Calu3 (cell line): ENCODE measurements around the gene OSBPL7. TPM values are rescaled to one million over a fixed set of nuclear protein-coding genes. Genes with fewer than 3 reads are reported as not detected.
A peak's percentile ranks its signal among the peaks of the same experiment; 100 is the strongest.

Experiments
- BruUV-seq: library from RNA; stranded (reverse); fragments of 400-500 nt; replicated peaks from 2 replicates; lab custom pipeline; 2021; lab: Mats Ljungman, UMichigan
- CTCF ChIA-PET: fragments of 300-600 bp; sonication (Branson Sonifier 250); formaldehyde crosslinking; loops from one replicate; lab custom pipeline; 2022; ENCODE audit warnings: antibody characterized with exemption; lab: Charles Lee
- DNase-seq: peaks from one replicate; pipeline ENCODE4 v3.0.0; 2022
- H3K27ac Mint-ChIP-seq: one replicate; pipeline ENCODE4 v1.8.0; 2022; ENCODE audit warnings: mixed read lengths; ENCODE audit not compliant: unreplicated experiment
- H3K27me3 Mint-ChIP-seq: one replicate; pipeline ENCODE4 v1.8.0; 2022; ENCODE audit warnings: mixed read lengths; ENCODE audit not compliant: unreplicated experiment
- H3K36me3 Mint-ChIP-seq: one replicate; pipeline ENCODE4 v1.8.0; 2022; ENCODE audit warnings: mild to moderate bottlenecking, moderate library complexity, mixed read lengths; ENCODE audit not compliant: insufficient read depth, unreplicated experiment
- H3K4me1 Mint-ChIP-seq: one replicate; pipeline ENCODE4 v1.8.0; 2022; ENCODE audit warnings: mild to moderate bottlenecking, low read depth, mixed read lengths; ENCODE audit not compliant: unreplicated experiment
- H3K4me3 Mint-ChIP-seq: one replicate; pipeline ENCODE4 v1.8.0; 2022; ENCODE audit warnings: mild to moderate bottlenecking, low read depth, moderate library complexity, mixed read lengths; ENCODE audit not compliant: unreplicated experiment
- H3K9me3 Mint-ChIP-seq: one replicate; pipeline ENCODE4 v1.8.0; 2022; ENCODE audit warnings: low read depth, mixed read lengths; ENCODE audit not compliant: unreplicated experiment
- intact Hi-C: fragments of 100-400 bp; cut with micrococcal nuclease; formaldehyde crosslinking; loops from one replicate; pipeline ENCODE4 v1.10.0; 2022; ENCODE audit not compliant: unreplicated experiment
- total RNA-seq: library from RNA; stranded (reverse); gene quantifications from 2 replicates; pipeline ENCODE4 v1.2.3, GENCODE V29; 2022
- TF ChIP-seq, protein P1 (sequence below): fragments of 200-600 bp; IDR thresholded peaks from one replicate; pipeline ENCODE4 v1.8.0; 2022; ENCODE audit warnings: antibody characterized with exemption; ENCODE audit not compliant: unreplicated experiment

The OSBPL7 gene
- total RNA-seq, 1 experiment from 2014 or later: 58.4 TPM

- intact Hi-C loops: loop anchor here (1.0 to 2.0 kb wide), 2 partner anchors 26 to 104 kb away; no protein-coding TSS in a partner anchor
- H3K27ac Mint-ChIP-seq: no peak overlapping the region
- no peaks in the 10 kb centered on the region for H3K4me1 Mint-ChIP-seq
- peaks cover 6% of the 10 kb centered on the region for H3K36me3 Mint-ChIP-seq
- peaks cover 53% of the 10 kb centered on the region for H3K27me3 Mint-ChIP-seq
- no peaks in the 10 kb centered on the region for H3K9me3 Mint-ChIP-seq
- CTCF ChIA-PET: interaction anchor here (0.5 to 2.1 kb wide), 4 partner anchors 29 to 216 kb away, joined by 3 to 6 read pairs (median 4); partner anchors contain the start of genes LRRC46, MRPL10 and TBX21
- no TSS peak for BruUV-seq
- no peak overlapping the region for H3K4me3 Mint-ChIP-seq
- DNase-seq: peak; percentile 83
- TF ChIP-seq, protein P1, sequence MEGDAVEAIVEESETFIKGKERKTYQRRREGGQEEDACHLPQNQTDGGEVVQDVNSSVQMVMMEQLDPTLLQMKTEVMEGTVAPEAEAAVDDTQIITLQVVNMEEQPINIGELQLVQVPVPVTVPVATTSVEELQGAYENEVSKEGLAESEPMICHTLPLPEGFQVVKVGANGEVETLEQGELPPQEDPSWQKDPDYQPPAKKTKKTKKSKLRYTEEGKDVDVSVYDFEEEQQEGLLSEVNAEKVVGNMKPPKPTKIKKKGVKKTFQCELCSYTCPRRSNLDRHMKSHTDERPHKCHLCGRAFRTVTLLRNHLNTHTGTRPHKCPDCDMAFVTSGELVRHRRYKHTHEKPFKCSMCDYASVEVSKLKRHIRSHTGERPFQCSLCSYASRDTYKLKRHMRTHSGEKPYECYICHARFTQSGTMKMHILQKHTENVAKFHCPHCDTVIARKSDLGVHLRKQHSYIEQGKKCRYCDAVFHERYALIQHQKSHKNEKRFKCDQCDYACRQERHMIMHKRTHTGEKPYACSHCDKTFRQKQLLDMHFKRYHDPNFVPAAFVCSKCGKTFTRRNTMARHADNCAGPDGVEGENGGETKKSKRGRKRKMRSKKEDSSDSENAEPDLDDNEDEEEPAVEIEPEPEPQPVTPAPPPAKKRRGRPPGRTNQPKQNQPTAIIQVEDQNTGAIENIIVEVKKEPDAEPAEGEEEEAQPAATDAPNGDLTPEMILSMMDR: peak; percentile 75
Observed at GRCh38 chr17:47802341-47803022, 19.1 kb downstream of the OSBPL7 start.

GRCh38 chr17:47801906-47802305, 19.7 kb downstream of the OSBPL7 start:
- H3K27ac Mint-ChIP-seq: no peak overlapping the region
- H3K4me1 Mint-ChIP-seq: no peaks in the 10 kb centered on the region
- no TSS peak for BruUV-seq
- DNase-seq: no peak
- CTCF ChIA-PET: interaction anchor here (0.6 to 2.1 kb wide), 3 partner anchors 29 to 147 kb away, joined by 3 to 6 read pairs (median 4); partner anchors contain the start of genes LRRC46, MRPL10 and TBX21
- H3K36me3 Mint-ChIP-seq: no peaks in the 10 kb centered on the region
- H3K9me3 Mint-ChIP-seq: no peaks in the 10 kb centered on the region
- no peak overlapping the region for H3K4me3 Mint-ChIP-seq
- H3K27me3 Mint-ChIP-seq: peaks cover 58% of the 10 kb centered on the region
- intact Hi-C loops: loop anchor here (1.0 to 2.0 kb wide), 2 partner anchors 26 to 103 kb away; no protein-coding TSS in a partner anchor
- TF ChIP-seq, protein P1: no peak

DNA sequence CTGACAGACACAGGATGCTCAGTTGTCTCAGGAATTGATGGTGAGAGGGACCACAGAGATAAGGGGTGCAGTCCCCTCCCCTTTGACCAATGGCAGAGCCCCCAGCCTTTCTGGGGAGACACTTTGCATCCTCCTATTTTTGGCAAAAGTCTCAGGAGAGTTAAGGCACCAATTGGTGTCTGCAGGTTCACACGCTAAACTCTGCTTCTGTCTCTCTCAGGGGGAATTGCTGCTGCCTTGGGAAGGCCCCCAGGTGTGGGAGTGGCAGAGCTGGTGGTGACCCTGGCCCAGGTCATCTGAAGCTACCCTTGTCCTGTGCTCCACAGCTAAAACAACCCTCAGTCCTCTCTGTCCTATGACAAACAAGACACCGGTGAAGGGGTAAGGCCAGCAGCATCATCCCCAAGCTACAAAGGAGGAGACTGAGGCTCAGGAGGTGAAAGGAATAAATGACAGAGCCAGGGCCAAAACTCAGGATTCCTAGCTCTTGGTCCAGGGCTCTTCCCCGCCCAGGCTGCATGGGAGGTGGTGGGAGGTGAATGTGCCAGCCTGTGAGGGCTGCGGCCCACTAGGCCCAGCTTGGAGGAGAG, 20.3 kb downstream of the OSBPL7 start:
- Mint-ChIP-seq H3K4me1 (no peaks in the 10 kb centered on the region), H3K9me3 (no peaks in the 10 kb centered on the region), H3K27me3 (peaks cover 63% of the 10 kb centered on the region), H3K36me3 (no peaks in the 10 kb centered on the region), H3K4me3 (no peak overlapping the region), H3K27ac (no peak overlapping the region)
- intact Hi-C loops: no loop called here
- CTCF ChIA-PET: interaction anchor here (0.6 to 2.1 kb wide), 4 partner anchors 30 to 146 kb away, joined by 3 to 6 read pairs (median 4); partner anchors contain the start of genes LRRC46, MRPL10 and TBX21
- no TSS peak for BruUV-seq
- TF ChIP-seq, protein P1: no peak
- no peak for DNase-seq

- no peak for DNase-seq
- BruUV-seq: no TSS peak
- intact Hi-C loops: no loop called here
- Mint-ChIP-seq H3K9me3 (no peaks in the 10 kb centered on the region), H3K36me3 (no peaks in the 10 kb centered on the region), H3K4me1 (no peaks in the 10 kb centered on the region), H3K27ac (no peak overlapping the region), H3K27me3 (peaks cover 68% of the 10 kb centered on the region), H3K4me3 (no peak overlapping the region)
- CTCF ChIA-PET: interaction anchor here (1.2 kb wide), 1 partner anchor 95 kb away, joined by 3 read pairs; no protein-coding TSS in a partner anchor
- TF ChIP-seq, protein P1: no peak
Observed at GRCh38 chr17:47800686-47801085, 20.9 kb downstream of the OSBPL7 start.
